Measurements from ENCODE around the gene LAMA2.

Gene LAMA2

DNA sequence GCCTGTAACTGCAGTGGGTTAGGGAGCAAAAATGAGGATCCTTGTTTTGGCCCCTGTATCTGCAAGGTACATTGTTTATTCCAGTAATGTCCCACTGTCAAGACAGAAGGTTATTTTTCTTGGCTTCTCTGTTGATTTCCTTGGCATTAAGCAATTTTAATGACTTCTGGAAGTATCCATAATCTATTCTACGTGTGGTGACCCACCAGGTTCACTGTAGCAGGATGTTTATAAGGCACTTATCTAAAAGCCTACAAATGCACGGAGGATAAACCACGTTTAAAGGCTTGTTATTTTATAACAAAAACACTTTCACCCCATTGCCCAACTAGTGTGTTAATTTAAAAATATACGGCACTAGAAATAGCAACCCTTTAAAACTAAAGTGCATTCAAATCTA lies 294.9 kb downstream of the LAMA2 start:
- DNase-seq (ENCODE audit: low read depth in 2 of 2) = no peak

DNA sequence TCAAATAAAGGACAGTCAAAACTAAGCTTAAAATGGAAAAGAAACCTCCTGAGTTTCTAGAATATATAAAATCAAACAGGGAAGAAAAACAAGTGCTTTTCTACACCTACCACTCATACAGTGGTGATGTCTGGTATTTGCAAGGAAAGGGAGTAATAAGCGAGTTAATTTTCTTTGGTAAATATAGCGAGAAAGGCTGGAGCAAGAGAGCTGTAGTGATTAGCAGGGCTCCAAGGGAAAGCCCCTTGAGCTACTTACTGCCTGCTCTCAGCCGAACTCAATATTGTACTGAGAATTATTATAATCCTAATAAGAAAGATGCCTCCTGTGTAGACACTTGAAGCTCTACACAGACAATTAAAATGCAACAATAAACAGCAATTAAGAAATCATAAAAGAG lies 296.3 kb downstream of the LAMA2 start:
- no peak for DNase-seq (ENCODE audit: low read depth in 2 of 2)

DNA sequence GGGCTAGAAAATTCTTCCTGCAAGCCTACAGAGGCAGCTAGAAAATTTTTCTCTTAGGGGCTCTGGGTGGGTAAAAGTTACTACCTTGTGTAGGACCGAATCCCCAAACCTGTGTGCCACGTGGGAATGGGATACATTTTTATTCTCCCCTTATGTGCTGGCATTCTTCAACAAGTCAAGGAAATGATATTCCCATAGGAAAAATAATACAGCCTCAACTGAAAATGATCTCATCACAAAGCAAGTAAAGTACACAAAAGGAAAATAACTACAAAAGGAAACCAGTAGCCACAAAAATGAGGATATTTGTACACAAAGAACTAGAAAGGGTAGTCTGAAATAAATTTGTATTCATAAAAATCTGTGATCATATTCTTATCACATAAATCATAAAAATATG lies 298.1 kb downstream of the LAMA2 start:
- DNase-seq (ENCODE audit: low read depth in 2 of 2) = no peak

DNA sequence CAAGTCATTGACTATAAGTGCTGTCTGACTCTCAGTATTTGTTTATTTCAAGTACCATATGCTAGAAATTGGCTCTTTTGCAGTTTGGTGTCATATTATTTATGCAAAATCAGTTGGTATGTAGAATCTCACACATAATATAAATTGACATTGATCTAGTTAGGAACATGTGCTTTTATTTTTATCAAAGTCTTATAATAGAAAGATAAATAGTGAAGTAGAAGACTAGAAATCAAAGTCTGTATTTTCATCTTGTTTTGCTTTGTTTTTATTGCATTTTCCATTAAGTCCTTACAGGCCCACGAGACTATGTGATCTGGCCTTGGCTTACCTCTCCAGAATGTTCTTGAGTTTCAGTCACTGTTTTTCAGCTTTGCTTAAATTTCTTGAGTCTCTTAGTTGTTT lies 300.3 kb downstream of the LAMA2 start:
- no peak for DNase-seq (ENCODE audit: low read depth in 2 of 2)

DNA sequence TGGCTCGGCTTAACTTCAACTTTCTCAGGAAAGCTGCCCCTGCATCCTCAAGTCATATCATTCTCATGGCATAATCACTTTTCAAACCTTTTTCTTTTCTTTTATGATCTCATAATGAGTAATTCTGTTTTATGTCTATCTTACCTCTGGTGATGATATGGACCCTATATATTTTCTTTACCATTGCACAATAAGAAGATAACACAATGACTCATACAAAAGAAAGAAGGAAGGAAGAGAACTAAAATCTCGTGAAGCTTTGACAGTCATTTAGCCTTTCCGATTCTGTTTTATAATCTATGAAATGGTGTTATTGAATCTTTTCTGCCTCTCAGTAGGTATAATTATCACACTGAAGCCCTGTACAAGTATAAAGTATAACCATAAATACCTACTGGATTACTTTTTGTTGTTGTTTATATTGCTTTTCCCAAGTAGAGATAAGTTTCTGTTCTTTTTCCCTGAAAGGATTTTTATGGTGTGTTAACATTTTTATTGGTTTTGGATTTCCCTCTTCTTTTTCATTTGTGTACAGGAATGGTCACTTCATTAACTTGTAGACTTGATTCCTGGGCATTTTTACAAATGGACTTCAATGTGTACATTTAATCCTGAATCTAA lies 300.9 kb downstream of the LAMA2 start:
- DNase-seq (ENCODE audit: low read depth in 2 of 2) = no peak

DNA sequence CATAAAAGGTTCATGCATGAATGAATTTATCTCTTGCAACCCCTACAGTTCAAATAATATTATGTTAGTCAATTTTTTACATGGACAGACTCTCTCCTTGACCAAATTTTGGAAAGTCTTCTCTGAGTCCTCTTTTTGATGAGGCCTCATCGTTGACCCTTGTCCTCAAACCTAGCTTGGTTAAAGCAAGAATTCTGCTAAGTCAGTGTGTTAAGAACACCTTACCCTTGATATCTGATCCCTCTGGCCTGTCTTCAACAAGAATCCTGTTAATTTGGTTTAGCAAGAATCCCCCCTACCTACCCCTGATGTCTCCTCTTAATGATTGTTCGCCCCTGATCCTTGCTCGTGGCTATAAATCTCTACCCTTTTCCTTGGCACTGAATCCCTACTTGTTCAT lies 301.4 kb downstream of the LAMA2 start:
- DNase-seq (ENCODE audit: low read depth in 2 of 2) = no peak

DNA sequence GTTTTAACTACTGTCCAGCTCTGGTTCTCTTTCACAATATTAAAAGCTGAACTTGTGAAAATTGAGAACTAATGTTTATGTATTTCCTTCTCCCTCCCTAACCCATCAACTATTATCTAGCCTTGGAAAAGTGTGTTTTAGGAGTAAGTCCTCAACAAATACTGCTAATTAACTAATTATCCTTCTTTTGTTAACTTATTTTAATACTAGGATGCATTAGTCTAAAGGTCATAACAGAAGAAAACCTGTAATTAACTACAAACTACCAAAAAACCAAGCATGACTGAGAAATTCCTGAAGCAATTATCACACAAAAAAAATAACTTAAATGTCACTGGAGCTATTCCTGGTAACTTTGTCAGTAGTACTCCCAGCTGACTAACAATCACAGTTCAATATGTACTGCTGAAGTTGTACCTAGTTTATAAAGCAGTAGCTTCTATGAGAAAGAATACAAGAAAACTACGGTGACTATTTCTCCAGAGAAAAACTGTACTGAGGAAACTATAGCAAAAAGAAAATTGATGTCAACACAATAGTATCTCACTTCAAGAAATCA lies 301.9 kb downstream of the LAMA2 start:
- DNase-seq (ENCODE audit: low read depth in 2 of 2) = no peak

DNA sequence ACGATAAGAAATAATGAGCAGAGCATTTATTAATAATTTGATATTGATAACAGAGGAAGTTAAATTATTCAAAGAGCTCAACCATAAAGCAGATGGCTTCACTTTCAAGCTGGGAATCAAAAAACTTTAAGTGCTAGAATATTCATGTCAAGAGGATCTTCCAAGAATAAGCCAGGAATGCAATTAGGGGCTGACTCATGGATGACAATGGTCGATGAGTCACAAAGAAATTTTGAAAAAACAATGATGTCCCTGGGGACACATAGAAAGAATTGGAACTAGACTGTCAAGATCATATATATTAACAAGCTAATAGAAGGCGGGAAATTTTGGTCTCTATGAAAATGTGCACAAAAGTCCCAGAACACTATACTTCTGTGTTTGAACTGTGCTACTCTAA lies 304.1 kb downstream of the LAMA2 start:
- DNase-seq (ENCODE audit: low read depth in 2 of 2) = no peak

DNA sequence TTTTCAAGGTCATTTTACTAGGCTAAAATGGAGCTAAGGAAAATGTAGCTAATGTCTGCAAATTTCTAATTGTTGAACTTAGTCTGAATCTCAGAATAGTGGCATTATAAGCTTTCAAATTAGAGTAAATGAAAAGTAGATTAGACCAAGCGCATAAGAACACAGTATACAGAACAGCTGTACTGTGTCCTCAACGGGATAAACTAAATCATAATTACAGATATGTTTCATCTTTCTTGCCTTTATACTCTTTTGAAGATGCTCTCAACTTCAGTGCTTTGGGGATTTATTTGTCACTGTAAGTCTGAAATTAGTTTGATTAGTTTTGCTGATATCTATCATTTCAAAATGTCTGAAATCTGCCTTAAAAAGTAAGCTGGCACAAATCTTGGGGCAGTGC lies 305.4 kb downstream of the LAMA2 start:
- DNase-seq (ENCODE audit: low read depth in 2 of 2) = no peak

DNA sequence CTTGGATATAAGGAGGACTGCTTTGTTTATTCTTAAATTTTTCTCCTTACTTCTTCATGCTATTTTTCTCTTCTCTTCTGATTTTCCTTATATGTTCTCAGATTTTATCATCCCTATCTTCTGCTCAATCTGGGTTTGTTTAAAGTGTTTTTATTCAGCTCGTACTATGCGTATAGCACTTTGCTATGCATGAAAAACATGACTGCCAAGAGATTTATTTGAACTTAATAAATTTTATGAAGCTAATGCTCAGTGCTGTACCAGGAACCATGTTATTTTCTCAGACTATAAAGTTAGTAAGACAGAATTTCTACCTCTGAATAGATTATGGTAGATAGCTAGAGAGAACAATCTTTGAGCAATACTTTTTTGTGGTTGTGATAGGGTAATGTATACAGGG lies 305.9 kb downstream of the LAMA2 start:
- no peak for DNase-seq (ENCODE audit: low read depth in 2 of 2)

DNA sequence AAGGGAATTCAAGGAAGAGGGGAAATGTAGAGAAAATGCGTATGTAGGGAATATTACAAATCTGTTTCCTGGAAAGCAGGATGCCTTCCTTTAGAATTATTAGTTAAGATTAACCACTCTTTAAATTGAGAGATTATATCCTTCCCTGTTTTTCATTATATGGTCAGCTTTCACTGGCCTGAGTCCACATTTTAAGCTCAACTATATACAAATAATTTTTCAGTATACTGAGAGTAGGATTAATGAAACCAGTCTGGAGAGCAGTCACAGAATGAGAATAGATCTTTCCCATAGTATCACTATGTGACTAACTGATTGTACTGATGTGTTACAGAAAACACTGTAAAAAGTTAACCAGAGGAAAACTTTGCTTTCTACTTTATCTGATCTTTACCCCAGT lies 306.3 kb downstream of the LAMA2 start:
- no peak for DNase-seq (ENCODE audit: low read depth in 2 of 2)

DNA sequence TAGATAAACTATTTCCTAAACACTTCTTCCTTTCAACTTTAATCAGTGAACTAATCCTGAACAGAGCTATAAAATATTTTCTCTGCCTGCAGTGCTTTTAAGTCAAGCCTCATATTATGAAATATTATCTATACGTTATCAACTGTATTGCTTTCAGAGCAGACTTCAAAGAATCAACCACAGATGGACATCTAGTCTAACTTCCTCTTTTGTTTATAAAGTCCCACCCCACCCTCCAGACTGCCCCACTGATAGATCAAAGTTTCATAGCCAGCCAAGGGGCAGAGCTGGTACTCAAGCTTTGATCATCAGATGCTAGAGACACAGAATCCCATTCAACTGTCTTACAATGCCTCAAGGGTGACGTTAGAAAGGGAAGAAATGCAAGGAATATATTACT lies 308.3 kb downstream of the LAMA2 start:
- DNase-seq (ENCODE audit: low read depth in 2 of 2) = no peak

DNA sequence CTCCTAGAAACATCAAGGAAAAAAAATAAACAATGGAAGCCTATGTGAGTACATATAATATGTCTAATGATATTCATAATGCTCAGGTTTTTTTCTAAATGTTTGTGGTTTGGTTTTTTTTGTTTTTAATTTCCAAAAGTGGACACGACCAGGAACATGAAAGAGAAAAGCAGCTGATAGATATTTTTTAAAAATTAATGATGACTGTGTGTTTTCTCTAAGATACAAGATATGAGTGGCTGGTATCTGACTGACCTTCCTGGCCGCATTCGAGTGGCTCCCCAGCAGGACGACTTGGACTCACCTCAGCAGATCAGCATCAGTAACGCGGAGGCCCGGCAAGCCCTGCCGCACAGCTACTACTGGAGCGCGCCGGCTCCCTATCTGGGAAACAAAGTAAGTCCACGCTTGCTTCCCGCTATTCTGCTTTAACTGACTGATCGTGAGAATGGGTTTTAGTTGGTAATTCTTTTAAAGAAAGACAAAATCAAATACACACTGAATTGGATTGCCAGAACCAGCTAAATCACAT lies 309.6 kb downstream of the LAMA2 start:
- no peak for DNase-seq (ENCODE audit: low read depth in 2 of 2)

DNA sequence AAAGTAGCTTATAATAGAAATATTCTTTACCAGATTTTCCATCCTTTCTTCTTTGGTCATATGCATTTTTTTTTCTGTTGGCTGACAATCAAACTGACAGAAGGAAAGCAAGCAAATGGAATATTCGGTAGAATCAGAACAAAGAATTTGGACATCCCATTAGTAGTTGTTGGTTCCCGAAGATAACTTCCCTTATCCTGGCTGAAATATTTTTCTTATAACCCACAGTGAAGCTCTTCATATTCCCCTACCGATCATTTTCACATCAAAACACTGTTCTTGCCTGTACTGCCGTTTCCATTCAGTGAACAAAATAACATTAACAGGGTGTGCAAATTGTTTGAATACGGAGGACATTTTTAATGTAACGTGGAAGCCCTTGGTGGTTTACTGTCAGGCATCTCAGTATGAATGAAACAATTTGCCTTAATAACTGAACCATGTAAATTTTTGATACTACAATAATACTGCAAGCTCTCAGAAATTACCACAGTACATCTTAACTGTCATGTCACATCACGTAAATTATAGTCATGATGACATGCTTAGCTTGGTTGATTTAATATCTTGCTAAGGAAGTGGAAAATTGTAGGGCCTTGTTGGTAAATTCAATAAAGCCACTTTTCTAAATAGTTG lies 311.5 kb downstream of the LAMA2 start:
- no peak for DNase-seq (ENCODE audit: low read depth in 2 of 2)

DNA sequence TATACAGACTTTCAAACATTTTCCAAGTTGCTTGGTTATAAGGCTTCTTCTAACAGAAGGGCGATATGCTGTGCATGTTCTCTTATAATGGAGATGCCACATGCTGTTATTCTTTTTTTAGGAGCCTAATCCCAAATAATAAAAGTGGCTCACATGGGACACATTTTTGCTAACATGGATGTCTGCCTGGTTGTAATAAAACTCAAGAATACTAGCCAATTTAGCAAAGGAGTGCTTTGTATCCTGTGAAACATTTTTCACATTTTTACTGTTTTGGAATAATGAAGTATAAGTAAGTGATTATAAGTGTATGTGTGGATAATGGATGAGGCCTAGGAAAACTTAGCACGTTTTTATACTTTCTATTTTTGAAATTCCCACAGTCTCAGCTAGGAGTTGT lies 312.2 kb downstream of the LAMA2 start:
- DNase-seq (ENCODE audit: low read depth in 2 of 2) = no peak

DNA sequence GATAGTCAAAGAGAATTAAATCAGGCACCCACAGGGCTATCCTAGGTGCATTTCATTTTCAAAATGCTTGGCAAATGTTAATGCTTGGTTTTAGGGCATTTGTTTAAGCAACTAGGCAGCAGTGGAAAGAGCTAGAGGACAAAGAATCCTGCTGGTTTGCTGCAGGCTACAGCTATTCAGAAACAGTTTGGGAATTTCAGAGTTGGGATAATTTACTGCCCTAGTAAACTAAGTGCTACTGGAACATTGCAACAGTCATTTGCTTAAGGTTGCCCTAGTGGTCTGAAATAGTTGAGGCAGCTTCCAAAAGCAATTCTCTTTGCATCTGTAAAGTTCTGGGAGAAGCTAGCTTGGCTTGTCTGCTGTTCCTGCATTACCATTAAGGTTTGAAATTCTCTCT lies 312.7 kb downstream of the LAMA2 start:
- DNase-seq (ENCODE audit: low read depth in 2 of 2) = no peak

DNA sequence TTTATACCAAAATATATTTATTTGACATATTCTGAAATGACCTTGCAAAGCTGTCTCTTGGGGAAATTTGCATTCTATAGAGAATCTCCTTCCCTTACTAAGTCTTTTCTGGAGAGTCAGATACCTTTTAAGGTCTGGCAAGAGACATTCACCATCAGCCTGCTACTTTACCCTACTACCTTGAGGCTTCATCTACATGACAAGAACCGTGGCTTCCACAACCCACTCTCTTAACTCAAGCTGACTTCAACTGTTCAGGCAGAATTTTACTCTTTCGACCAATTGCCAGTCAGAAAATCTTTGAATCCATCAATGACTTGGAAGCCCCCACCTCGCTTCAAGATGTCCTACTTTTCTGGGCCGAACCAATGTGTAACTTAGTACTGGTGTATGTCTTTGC lies 314.2 kb downstream of the LAMA2 start:
- DNase-seq (ENCODE audit: low read depth in 2 of 2) = no peak

DNA sequence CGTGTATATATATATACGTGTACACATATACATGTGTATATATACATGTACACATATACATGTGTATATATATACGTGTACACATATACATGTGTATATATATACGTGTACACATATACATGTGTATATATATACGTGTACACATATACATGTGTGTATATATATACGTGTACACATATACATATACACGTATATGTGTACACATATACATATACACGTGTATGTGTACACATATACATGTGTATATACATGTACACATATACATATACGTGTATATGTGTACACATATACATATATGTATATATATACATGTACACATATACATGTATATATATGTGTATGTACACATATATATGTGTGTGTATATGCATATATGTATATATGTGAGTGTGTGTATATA lies 317.2 kb downstream of the LAMA2 start:
- DNase-seq (ENCODE audit: low read depth in 2 of 2) = no peak

DNA sequence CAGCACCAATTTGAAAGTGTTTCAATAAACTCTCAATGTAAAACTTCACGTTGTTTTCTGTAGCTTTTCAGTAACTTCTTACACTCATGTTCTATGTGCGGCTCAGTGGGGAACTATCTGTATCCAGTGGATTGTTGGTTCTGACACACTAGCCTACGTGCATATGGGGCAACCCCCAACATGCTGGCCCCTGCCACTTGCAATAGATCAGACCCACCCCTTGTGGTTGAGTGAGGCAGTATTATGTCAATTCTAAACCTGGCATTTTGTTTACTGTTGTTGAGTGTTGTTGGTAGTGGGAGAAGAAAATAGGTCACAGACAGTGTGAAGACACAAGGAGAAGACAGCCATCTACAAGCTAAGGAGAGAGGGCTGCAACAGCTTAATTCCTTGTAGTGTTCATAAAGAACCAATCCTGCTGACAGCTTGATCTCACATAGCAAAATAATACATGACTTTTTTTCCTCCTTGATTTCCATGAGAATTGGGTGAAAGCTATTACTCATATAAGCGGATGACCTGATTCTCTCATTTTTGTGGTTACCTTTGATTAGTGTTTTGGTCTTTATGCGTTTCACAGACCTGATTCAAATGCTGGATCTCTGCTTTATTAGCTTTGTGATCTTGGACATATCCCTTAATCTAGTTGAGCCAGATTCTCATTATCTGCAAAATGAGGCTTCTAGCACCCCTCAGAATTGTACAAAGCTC lies 320.4 kb downstream of the LAMA2 start:
- no peak for DNase-seq (ENCODE audit: low read depth in 2 of 2)

DNA sequence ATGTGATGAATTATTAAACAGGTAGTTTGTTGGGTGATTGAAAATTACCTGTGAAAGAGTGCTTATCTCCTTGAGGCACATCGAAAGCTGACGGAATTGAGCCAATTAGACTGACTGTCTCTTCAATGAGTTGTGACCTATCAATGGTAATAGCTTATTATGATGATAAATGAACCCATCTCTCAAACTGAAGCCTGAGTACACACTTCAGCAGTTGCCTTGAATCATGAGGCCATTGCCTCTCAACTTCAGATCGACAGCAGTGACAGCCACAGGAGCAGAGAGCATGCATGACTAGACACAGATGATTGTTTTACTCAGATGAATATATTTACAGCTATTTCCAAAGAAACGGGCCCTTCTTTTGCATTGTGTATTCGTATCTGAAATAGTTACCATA lies 323.9 kb downstream of the LAMA2 start:
- no peak for DNase-seq (ENCODE audit: low read depth in 2 of 2)

DNA sequence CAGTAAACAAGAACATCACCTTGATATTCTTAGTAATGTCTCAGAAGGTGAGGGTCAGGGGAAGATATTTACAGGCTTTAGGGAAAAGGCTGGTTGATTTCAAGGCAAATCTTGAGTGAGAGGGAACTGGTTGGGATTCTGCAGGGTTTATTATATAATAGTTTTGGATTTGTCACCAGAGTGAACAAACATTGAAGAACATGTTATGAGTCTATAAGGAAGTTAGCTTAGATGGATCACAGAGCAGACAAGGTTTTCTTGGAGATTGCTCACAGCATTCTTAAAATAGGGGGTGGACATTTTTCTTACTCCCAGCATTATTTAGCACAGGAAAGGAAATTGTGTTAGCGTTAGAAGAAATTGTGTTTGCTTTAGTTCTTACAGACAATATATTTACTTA lies 324.9 kb downstream of the LAMA2 start:
- no peak for DNase-seq (ENCODE audit: low read depth in 2 of 2)

DNA sequence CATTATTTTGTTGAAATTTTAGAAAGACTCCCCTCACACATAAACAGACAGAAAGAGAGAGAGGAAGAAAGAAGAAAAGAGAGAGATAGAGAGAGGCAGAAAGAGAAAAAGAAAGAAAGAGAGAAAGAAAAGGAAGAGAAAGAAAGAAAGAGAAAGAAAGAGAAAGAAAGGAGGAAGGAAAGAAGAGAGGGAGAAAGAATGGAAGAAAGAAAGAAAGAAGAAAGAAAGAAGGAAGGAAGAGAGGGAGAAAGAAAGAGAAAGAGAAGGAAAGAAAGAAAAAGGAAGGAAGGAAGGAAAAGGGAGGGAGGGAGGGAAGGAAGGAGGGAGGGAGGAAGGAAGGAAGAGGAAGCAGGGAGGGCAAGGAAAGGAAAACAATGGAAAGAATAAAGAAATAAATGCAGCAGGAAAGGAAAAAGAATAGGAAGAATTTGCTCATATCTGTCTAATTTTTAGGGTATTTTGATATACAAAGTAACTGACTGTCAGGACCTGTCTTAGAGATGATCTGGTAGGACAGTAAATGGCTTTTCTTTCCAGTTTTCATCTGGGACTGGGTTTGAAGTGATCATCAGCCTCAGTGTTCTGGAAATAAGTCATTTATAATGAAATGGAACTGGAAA lies 325.6 kb downstream of the LAMA2 start:
- DNase-seq (ENCODE audit: low read depth in 2 of 2) = no peak

Data from stimulated activated CD4-positive, alpha-beta T cell treated with anti-CD3 and anti-CD28 coated beads, Interleukin-1b, Interleukin-23, amount 100 ng/mL, for 4 hours (primary cell).